Endothelial cell of umbilical vein (primary cell): Measurements from ENCODE around the gene SFXN3. TPM values are rescaled to one million over a fixed set of nuclear protein-coding genes. Genes with fewer than 3 reads are reported as not detected.

Experiments
- BruUV-seq: library from RNA; stranded (reverse); fragments of 400-500 nt; replicated peaks from 2 replicates; lab custom pipeline; 2021; lab: Mats Ljungman, UMichigan
- CTCF ChIA-PET: fragments of 300-600, 350-600 bp; sonication (Branson Sonifier 250); formaldehyde crosslinking; loops from one replicate; lab custom pipeline; 2021; ENCODE audit warnings: antibody characterized with exemption, inconsistent platforms; lab: Charles Lee
- POLR2A ChIA-PET: fragments of 300-600, 350-600 bp; sonication (Branson Sonifier 250); formaldehyde crosslinking; loops from one replicate; lab custom pipeline; 2021; ENCODE audit warnings: antibody characterized with exemption, inconsistent platforms; lab: Charles Lee
- DNase-seq: peaks from one replicate; pipeline ENCODE4 v3.0.0-alpha.2; 2011; ENCODE audit warnings: low read depth, low spot score
- FAIRE-seq: peaks from 2 replicates; lab custom pipeline; 2011; peaks lifted over from hg19 to GRCh38; lab: Jason Lieb, UNC
- H2AFZ ChIP-seq: 2 replicates; pipeline ENCODE4 v1.6.0; 2012; ENCODE audit warnings: low read depth, low read length, control low read depth, inconsistent platforms
- H3K27ac ChIP-seq: 2 replicates; pipeline ENCODE4 v1.5.1; 2011; ENCODE audit warnings: low read depth, mild to moderate bottlenecking, control low read depth, low read length, moderate library complexity; ENCODE audit not compliant: insufficient read depth
- H3K27me3 ChIP-seq, 2 experiments: 2 replicates each; pipeline versions ENCODE4 v1.6.0 to v1.6.1; 2011; ENCODE audit warnings: low read length in 2 of 2, mixed read lengths in 1 of 2; ENCODE audit not compliant: control insufficient read depth in 2 of 2, insufficient read depth in 2 of 2
- H3K36me3 ChIP-seq, 2 experiments: 2 replicates in 1 of 2; 3 replicates in 1 of 2; pipeline ENCODE4 v1.5.1; 2011; ENCODE audit warnings: low read length in 2 of 2, mild to moderate bottlenecking in 1 of 2, moderate library complexity in 1 of 2; ENCODE audit not compliant: control insufficient read depth in 2 of 2, insufficient read depth in 2 of 2; ENCODE audit errors: extremely low read depth in 1 of 2
- H3K4me1 ChIP-seq: 3 replicates; pipeline ENCODE4 v1.5.1; 2011; ENCODE audit warnings: mild to moderate bottlenecking, low read length; ENCODE audit not compliant: control insufficient read depth, insufficient read depth; ENCODE audit errors: extremely low read depth
- H3K4me2 ChIP-seq: 2 replicates; pipeline ENCODE4 v1.6.1; 2011; ENCODE audit warnings: low read length, control low read depth, mixed read lengths; ENCODE audit not compliant: insufficient read depth
- H3K4me3 ChIP-seq, 3 experiments: fragments of 200-600 bp in 1 of 3; sonication (generic), shearing (Covaris generic) in 1 of 3; replicated peaks in 1 of 3; 2 replicates each; pipeline ENCODE4 v1.5.1; 2011 to 2016; ENCODE audit warnings: control low read depth in 3 of 3, low read length in 3 of 3, mild to moderate bottlenecking in 2 of 3, inconsistent platforms in 1 of 3, low read depth in 1 of 3, moderate library complexity in 1 of 3; ENCODE audit not compliant: insufficient read depth in 1 of 3
- H3K79me2 ChIP-seq: 2 replicates; pipeline ENCODE4 v1.6.0; 2012; ENCODE audit warnings: low read length, inconsistent platforms; ENCODE audit not compliant: control insufficient read depth, insufficient read depth
- H3K9ac ChIP-seq: replicated peaks from 2 replicates; pipeline ENCODE3; 2011; ENCODE audit warnings: low read length, control low read depth; ENCODE audit not compliant: insufficient read depth; ENCODE audit errors: extremely low read depth
- H3K9me1 ChIP-seq: replicated peaks from 3 replicates; pipeline ENCODE4 v1.6.0; 2011; ENCODE audit warnings: mild to moderate bottlenecking, low read length; ENCODE audit not compliant: control insufficient read depth, insufficient read depth; ENCODE audit errors: extremely low read depth
- H3K9me3 ChIP-seq: replicated peaks from 2 replicates; pipeline ENCODE4 v1.5.1; 2012; ENCODE audit warnings: low read length, inconsistent platforms; ENCODE audit not compliant: control insufficient read depth, insufficient read depth
- H4K20me1 ChIP-seq: replicated peaks from 2 replicates; pipeline ENCODE3; 2011; ENCODE audit warnings: mild to moderate bottlenecking, low read length; ENCODE audit not compliant: control insufficient read depth, insufficient read depth; ENCODE audit errors: extremely low read depth
- CTCF ChIP-seq, 2 donors: IDR thresholded peaks; 1 replicate in 1 of 2; 2 replicates in 1 of 2; pipeline ENCODE4 v1.5.1; 2011; ENCODE audit warnings: low read length in 2 of 2, mild to moderate bottlenecking in 2 of 2, moderate library complexity in 2 of 2, control low read depth in 1 of 2, inconsistent platforms in 1 of 2, low read depth in 1 of 2; ENCODE audit not compliant: insufficient read depth in 1 of 2; ENCODE audit errors: extremely low read depth in 1 of 2
- EZH2 ChIP-seq: IDR thresholded peaks from 2 replicates; pipeline ENCODE4 v1.6.1; 2012; ENCODE audit warnings: borderline replicate concordance, low read depth, mild to moderate bottlenecking, moderate library complexity, low read length, inconsistent platforms; ENCODE audit not compliant: severe bottlenecking
- FOS ChIP-seq: IDR thresholded peaks from 2 replicates; pipeline ENCODE4 v1.6.1; 2011; ENCODE audit warnings: mild to moderate bottlenecking, low read length, moderate library complexity, borderline replicate concordance; ENCODE audit not compliant: insufficient read depth
- GATA2 ChIP-seq: IDR thresholded peaks from 2 replicates; pipeline ENCODE4 v1.7.0; 2011; ENCODE audit warnings: low read depth, mild to moderate bottlenecking, moderate library complexity, mixed read lengths, low read length; ENCODE audit not compliant: insufficient read length, insufficient read depth
- JUN ChIP-seq: IDR thresholded peaks from 2 replicates; pipeline ENCODE4 v1.6.1; 2011; ENCODE audit warnings: borderline replicate concordance, low read depth; ENCODE audit not compliant: insufficient read length, insufficient read depth
- MAX ChIP-seq: IDR thresholded peaks from 2 replicates; pipeline ENCODE4 v1.6.1; 2011; ENCODE audit not compliant: insufficient read depth, insufficient read length
- MYC ChIP-seq: IDR thresholded peaks from one replicate; pipeline ENCODE4 v1.6.1; 2011; ENCODE audit warnings: mild to moderate bottlenecking, low read depth, low read length
- POLR2A ChIP-seq: IDR thresholded peaks from 2 replicates; pipeline ENCODE4 v1.6.1; 2012; ENCODE audit warnings: low read depth, mild to moderate bottlenecking, control low read depth, low read length
- POLR2AphosphoS5 ChIP-seq: IDR thresholded peaks from 2 replicates; pipeline ENCODE4 v1.6.1; 2012; ENCODE audit warnings: low read depth, mild to moderate bottlenecking, control low read depth, low read length, moderate library complexity; ENCODE audit not compliant: insufficient read depth
- dilution Hi-C: fragments of 300-500 bp; cut with MboI; formaldehyde crosslinking; loops from one replicate; pipeline ENCODE4 v1.15.0; 2019; ENCODE audit warnings: low sequenced_read_pairs; ENCODE audit not compliant: extremely low pct_ligation_motif_present
- intact Hi-C: fragments of 100-400 bp; cut with micrococcal nuclease; formaldehyde crosslinking; loops from one replicate; pipeline ENCODE4 v1.10.0; 2022
- polyA plus RNA-seq, 4 experiments: library from polyadenylated mRNA; depleted of rRNA in 3 of 4; stranded (reverse) in 3 of 4; unstranded in 1 of 4; fragments of >200 nt; gene quantifications; 2 replicates each; pipeline versions ENCODE4 v1.2.1 to v1.2.3, GENCODE V29; 2011 to 2012; ENCODE audit warnings: missing spikeins in 1 of 4
- total RNA-seq: library from RNA; stranded (reverse); gene quantifications from 2 replicates; pipeline ENCODE4 v1.2.3, GENCODE V29; 2021

SFXN3 gene
- total and polyA plus RNA-seq, 2 donors (not counting 3 experiments of a cell fraction or from before 2014, with no cell fraction given) = 83.1 to 117 TPM

GRCh38 chr10:100988166-100988565 lies 42.9 kb upstream of the SFXN3 start:
- Histone ChIP-seq H3K9ac (peak overlapping the region; percentile 53), H3K27me3 (no peaks in the 10 kb centered on the region), H4K20me1 (no peaks in the 10 kb centered on the region), H3K27ac (no peak overlapping the region), H3K79me2 (peaks cover 30% of the 10 kb centered on the region), H3K4me1 (peaks cover 12% of the 10 kb centered on the region), H3K9me3 (no peaks in the 10 kb centered on the region), H3K4me2 (peak overlapping the region; percentile 79), H3K36me3 (peaks cover 1 to 16% of the 10 kb centered on the region in 2 experiments), H2AFZ (no peak overlapping the region), H3K9me1 (no peaks in the 10 kb centered on the region), H3K4me3 (peak overlapping the region; percentile 73 to 98 (median 81))
- dilution Hi-C loops (no loop called here), intact Hi-C loops (no loop called here)
- FAIRE-seq = no peak
- no peak for DNase-seq
- ChIA-PET CTCF (interaction anchor here (1.2 to 3.8 kb wide), 2 partner anchors 9 to 31 kb away, joined by 4 to 15 read pairs; no protein-coding TSS in a partner anchor), POLR2A (no interaction called here)
- TF ChIP-seq JUN = no peak
- no peak for TF ChIP-seq CTCF (IDR thresholded peaks at IDR 0.05; ENCODE audit: extremely low read depth in 1 of 2, insufficient read depth in 1 of 2, low read depth in 1 of 2, low read length in 2 of 2)
- TF ChIP-seq POLR2A = no peak
- TF ChIP-seq MYC = no peak
- no peak for TF ChIP-seq EZH2
- no peak for TF ChIP-seq MAX
- no peak for TF ChIP-seq GATA2
- no peak for TF ChIP-seq FOS
- no peak for TF ChIP-seq POLR2AphosphoS5
- BruUV-seq = TSS peak; percentile 23
